DOHH2 (cell line): ENCODE data around the gene CPEB4.

Source experiments
- H3F3A ChIP-seq: fragments of 200-600 bp; sonication (generic), shearing (Covaris generic); 2 replicates; pipeline ENCODE4 v1.6.0; 2016; ENCODE audit warnings: antibody characterized with exemption, mild to moderate bottlenecking; ENCODE audit not compliant: control insufficient read depth, insufficient read depth
- H3K27ac ChIP-seq: fragments of 200-600 bp; sonication (generic); 2 replicates; pipeline ENCODE4 v1.5.1; 2014; ENCODE audit warnings: low read depth, mild to moderate bottlenecking, low read length, moderate library complexity
- H3K27me3 ChIP-seq: fragments of 200-600 bp; sonication (generic); 2 replicates; pipeline ENCODE4 v1.6.1; 2014; ENCODE audit warnings: mild to moderate bottlenecking, low read length, mixed read lengths; ENCODE audit not compliant: control insufficient read depth
- H3K36me3 ChIP-seq: fragments of 200-600 bp; sonication (generic); 2 replicates; pipeline ENCODE4 v1.6.1; 2014; ENCODE audit warnings: mild to moderate bottlenecking, low read length, moderate library complexity, mixed read lengths; ENCODE audit not compliant: control insufficient read depth
- H3K4me1 ChIP-seq: fragments of 200-600 bp; sonication (generic); 2 replicates; pipeline ENCODE4 v1.6.1; 2014; ENCODE audit warnings: mild to moderate bottlenecking, low read length, mixed read lengths; ENCODE audit not compliant: control insufficient read depth
- H3K4me2 ChIP-seq: fragments of 200-600 bp; sonication (generic); 2 replicates; pipeline ENCODE4 v1.6.0; 2014; ENCODE audit warnings: mild to moderate bottlenecking, low read length, moderate library complexity
- H3K4me3 ChIP-seq: fragments of 200-600 bp; sonication (generic); 2 replicates; pipeline ENCODE4 v1.5.1; 2014; ENCODE audit warnings: mild to moderate bottlenecking, low read length, mixed read lengths
- H3K79me2 ChIP-seq: fragments of 200-600 bp; sonication (generic); 2 replicates; pipeline ENCODE4 v1.6.1; 2014; ENCODE audit warnings: mild to moderate bottlenecking, low read length, mixed read lengths; ENCODE audit not compliant: control insufficient read depth
- H3K9me2 ChIP-seq: fragments of 200-600 bp; sonication (generic); replicated peaks from 2 replicates; pipeline ENCODE4 v1.6.1; 2014; ENCODE audit warnings: mild to moderate bottlenecking, low read length, mixed read lengths; ENCODE audit not compliant: control insufficient read depth
- H3K9me3 ChIP-seq: fragments of 200-600 bp; sonication (generic); 2 replicates; pipeline ENCODE4 v1.6.1; 2014; ENCODE audit warnings: antibody characterized with exemption, low read length, mixed read lengths; ENCODE audit not compliant: control insufficient read depth, insufficient read depth
- H4K20me1 ChIP-seq: fragments of 200-600 bp; sonication (generic); 2 replicates; pipeline ENCODE4 v1.6.0; 2014; ENCODE audit warnings: low read depth, mild to moderate bottlenecking, antibody characterized with exemption, low read length, moderate library complexity; ENCODE audit not compliant: control insufficient read depth, insufficient read depth
- EZH2phosphoT487 ChIP-seq: fragments of 200-600 bp; sonication (generic); IDR thresholded peaks from 2 replicates; pipeline ENCODE4 v1.6.1; 2017; ENCODE audit warnings: borderline replicate concordance, mild to moderate bottlenecking, antibody characterized with exemption, low read length, moderate library complexity, mixed read lengths
- TF ChIP-seq, protein P1 (sequence below): fragments of 200-600 bp; sonication (generic); IDR thresholded peaks from one replicate; pipeline ENCODE4 v1.5.1; 2014; ENCODE audit warnings: antibody characterized with exemption, mild to moderate bottlenecking, low read depth, low read length; ENCODE audit not compliant: poor library complexity, severe bottlenecking

The CPEB4 gene

DNA sequence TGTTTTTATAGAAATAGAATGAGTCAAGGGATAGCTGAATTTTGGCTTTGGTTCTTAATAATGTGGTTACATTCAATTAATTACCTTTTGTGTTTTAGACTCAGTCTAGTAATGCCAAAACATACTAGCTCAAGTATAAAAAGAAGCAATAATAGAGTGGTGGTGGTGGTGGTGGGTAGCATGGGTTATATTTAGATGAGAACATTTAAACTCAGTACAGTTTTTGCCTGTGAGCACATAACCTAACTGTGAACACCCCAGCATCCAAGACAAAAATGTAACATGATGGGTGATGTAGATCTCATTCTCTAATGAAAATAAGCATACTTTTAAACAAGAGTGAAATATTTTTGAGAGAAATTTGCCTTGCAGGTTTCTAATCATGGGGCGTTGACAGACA lies 14.2 kb downstream of the CPEB4 start:
- peak overlapping the region; percentile 43 for H3K4me2 ChIP-seq
- peaks cover 52% of the 10 kb centered on the region for H3K4me1 ChIP-seq
- peaks cover 12% of the 10 kb centered on the region for H3K79me2 ChIP-seq
- H3K9me2 ChIP-seq, result no peaks in the 10 kb centered on the region
- no peaks in the 10 kb centered on the region for H4K20me1 ChIP-seq
- no peaks in the 10 kb centered on the region for H3K27me3 ChIP-seq
- no peaks in the 10 kb centered on the region for H3K36me3 ChIP-seq
- no peak overlapping the region for H3K27ac ChIP-seq
- peaks cover 12% of the 10 kb centered on the region for H3F3A ChIP-seq
- TF ChIP-seq, protein P1, sequence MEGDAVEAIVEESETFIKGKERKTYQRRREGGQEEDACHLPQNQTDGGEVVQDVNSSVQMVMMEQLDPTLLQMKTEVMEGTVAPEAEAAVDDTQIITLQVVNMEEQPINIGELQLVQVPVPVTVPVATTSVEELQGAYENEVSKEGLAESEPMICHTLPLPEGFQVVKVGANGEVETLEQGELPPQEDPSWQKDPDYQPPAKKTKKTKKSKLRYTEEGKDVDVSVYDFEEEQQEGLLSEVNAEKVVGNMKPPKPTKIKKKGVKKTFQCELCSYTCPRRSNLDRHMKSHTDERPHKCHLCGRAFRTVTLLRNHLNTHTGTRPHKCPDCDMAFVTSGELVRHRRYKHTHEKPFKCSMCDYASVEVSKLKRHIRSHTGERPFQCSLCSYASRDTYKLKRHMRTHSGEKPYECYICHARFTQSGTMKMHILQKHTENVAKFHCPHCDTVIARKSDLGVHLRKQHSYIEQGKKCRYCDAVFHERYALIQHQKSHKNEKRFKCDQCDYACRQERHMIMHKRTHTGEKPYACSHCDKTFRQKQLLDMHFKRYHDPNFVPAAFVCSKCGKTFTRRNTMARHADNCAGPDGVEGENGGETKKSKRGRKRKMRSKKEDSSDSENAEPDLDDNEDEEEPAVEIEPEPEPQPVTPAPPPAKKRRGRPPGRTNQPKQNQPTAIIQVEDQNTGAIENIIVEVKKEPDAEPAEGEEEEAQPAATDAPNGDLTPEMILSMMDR, result no peak
- no peak for TF ChIP-seq EZH2phosphoT487
- H3K9me3 ChIP-seq, result no peaks in the 10 kb centered on the region
- no peak overlapping the region for H3K4me3 ChIP-seq

DNA sequence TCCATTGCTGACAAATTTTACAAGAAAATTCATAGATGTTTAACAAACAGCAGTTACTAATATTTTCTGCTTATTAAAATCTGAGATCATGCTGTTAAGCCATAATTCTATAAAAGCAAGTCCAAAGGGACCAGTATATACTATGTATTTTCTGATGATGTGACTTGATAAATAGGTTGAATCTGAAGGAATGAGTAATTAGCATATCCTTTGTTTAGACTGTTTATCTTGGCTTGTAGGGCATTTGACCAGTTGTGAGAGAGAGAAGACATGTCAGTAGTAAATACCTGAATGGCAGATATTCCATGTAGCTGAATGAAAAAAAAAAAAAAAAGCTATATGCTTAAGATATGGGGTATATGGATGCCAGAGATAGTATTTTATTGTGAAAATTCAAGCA lies 14.6 kb downstream of the CPEB4 start:
- Histone ChIP-seq H3K9me2 (no peaks in the 10 kb centered on the region), H3K4me1 (peaks cover 56% of the 10 kb centered on the region), H3K27me3 (no peaks in the 10 kb centered on the region), H3K9me3 (no peaks in the 10 kb centered on the region), H3K4me2 (peak overlapping the region; percentile 43), H3K4me3 (no peak overlapping the region), H3K27ac (no peak overlapping the region), H4K20me1 (no peaks in the 10 kb centered on the region), H3K36me3 (no peaks in the 10 kb centered on the region), H3F3A (peaks cover 14% of the 10 kb centered on the region), H3K79me2 (peaks cover 16% of the 10 kb centered on the region)
- TF ChIP-seq, protein P1, result no peak
- no peak for TF ChIP-seq EZH2phosphoT487

DNA sequence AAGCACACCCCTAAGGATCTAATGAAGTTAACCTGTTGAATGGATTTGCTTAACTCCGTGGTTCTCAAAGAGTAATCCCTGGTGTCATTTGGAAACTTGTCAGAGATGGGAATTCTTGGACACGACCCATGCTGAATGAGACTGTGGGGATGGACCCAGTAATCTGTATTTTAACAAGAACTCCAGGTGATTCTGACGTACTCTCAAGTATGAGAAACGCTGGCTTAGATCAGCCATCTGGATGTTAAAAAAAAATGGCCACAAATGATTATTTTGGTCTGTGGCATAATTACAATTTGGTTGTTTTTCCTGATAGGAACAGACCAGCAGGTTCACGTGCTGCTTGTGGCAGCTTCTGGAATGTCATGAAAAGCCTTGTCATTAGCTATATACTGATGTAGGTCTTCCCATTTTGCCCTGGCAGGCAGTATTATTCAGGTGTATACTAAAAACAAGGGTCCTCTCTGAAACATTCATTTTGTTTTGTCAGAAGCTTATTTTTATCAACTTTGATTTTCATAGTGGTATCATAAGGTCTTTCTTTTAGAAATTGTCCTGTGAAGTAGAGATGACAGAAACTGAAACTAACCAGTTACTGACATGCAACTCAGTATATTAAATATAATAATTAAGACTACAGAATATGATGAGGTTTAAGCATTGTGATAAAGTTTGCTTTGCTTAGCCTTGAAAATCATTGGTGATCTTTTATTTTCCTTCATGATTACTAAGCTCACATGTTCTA lies 15.4 kb downstream of the CPEB4 start:
- H3K27me3 ChIP-seq, result no peaks in the 10 kb centered on the region
- H3K4me2 ChIP-seq, result peak overlapping the region; percentile 43
- H4K20me1 ChIP-seq, result no peaks in the 10 kb centered on the region
- no peaks in the 10 kb centered on the region for H3K9me2 ChIP-seq
- peak overlapping the region; percentile 26 for H3K4me3 ChIP-seq
- no peaks in the 10 kb centered on the region for H3K9me3 ChIP-seq
- peaks cover 16% of the 10 kb centered on the region for H3F3A ChIP-seq
- H3K79me2 ChIP-seq, result peaks cover 20% of the 10 kb centered on the region
- H3K4me1 ChIP-seq, result peaks cover 65% of the 10 kb centered on the region
- TF ChIP-seq EZH2phosphoT487, result no peak
- TF ChIP-seq, protein P1, result no peak
- H3K36me3 ChIP-seq, result no peaks in the 10 kb centered on the region
- peak overlapping the region; percentile 13; the same call in 1 of the 2 replicates for H3K27ac ChIP-seq
